ENCODE measurements around the gene DDO.

DNA sequence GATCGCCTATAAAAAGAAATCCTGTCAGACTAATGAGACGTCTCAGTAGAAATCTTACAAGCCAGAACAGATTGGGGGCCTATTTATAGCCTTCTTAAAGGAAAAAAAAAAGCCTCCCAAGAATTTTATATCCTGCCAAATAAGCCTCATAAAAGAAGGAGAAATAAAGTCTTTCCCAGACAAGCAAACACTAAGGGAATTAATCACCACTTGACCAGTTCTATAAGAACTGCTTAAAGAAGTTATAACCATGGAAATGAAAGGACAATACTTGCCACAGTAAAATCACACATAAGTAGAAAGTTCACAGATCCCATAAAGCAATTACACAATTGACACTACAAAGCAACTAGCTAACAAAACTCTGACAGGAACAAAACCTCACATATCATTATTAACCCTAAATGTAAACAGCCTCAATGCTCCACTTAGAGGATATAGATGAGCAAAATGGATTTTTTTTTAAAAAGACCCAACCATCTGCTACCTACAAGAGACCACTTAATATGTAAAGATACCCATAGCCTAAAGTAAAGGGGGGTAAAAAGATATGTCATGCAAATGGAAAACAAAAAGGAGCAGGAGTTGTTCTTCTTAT lies 47.6 kb upstream of the DDO start:
- TF ChIP-seq, protein P1, sequence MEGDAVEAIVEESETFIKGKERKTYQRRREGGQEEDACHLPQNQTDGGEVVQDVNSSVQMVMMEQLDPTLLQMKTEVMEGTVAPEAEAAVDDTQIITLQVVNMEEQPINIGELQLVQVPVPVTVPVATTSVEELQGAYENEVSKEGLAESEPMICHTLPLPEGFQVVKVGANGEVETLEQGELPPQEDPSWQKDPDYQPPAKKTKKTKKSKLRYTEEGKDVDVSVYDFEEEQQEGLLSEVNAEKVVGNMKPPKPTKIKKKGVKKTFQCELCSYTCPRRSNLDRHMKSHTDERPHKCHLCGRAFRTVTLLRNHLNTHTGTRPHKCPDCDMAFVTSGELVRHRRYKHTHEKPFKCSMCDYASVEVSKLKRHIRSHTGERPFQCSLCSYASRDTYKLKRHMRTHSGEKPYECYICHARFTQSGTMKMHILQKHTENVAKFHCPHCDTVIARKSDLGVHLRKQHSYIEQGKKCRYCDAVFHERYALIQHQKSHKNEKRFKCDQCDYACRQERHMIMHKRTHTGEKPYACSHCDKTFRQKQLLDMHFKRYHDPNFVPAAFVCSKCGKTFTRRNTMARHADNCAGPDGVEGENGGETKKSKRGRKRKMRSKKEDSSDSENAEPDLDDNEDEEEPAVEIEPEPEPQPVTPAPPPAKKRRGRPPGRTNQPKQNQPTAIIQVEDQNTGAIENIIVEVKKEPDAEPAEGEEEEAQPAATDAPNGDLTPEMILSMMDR (IDR thresholded peaks at IDR 0.05; ENCODE audit: insufficient read depth, low read length, poor library complexity, severe bottlenecking) = no peak
- no peak for TF ChIP-seq EZH2phosphoT487 (conservative IDR thresholded peaks at IDR 0.05; ENCODE audit: low read length)
